H1 (cell line): ENCODE measurements around the gene CRISPLD2.

ENCODE experiments used
- JUN ChIP-seq: IDR thresholded peaks from 2 replicates; pipeline ENCODE4 v1.6.1; 2011; ENCODE audit warnings: low read depth, mild to moderate bottlenecking, improper control_type of control experiment, low read length
- MAFK ChIP-seq: IDR thresholded peaks from 2 replicates; pipeline ENCODE4 v1.6.1; 2012; ENCODE audit warnings: low read depth, mild to moderate bottlenecking, improper control_type of control experiment, low read length
- RAD21 ChIP-seq, 2 experiments: IDR thresholded peaks in 1 of 2; conservative IDR thresholded peaks in 1 of 2; 2 replicates each; pipeline ENCODE4 v1.6.1; 2011; ENCODE audit warnings: low read depth in 2 of 2, low read length in 2 of 2, improper control_type of control experiment in 1 of 2, inconsistent platforms in 1 of 2, mild to moderate bottlenecking in 1 of 2, moderate library complexity in 1 of 2
- TF ChIP-seq, protein P1 (sequence below), 3 experiments: IDR thresholded peaks; 1 replicate in 2 of 3; 2 replicates in 1 of 3; pipeline versions ENCODE4 v1.5.1 to v1.6.1; 2011; ENCODE audit warnings: low read length in 3 of 3, mild to moderate bottlenecking in 3 of 3, inconsistent platforms in 2 of 3, low read depth in 1 of 3, moderate library complexity in 1 of 3; ENCODE audit not compliant: insufficient read depth in 1 of 3; ENCODE audit errors: control extremely low read depth in 1 of 3
- TF ChIP-seq, protein P2 (sequence below): IDR thresholded peaks from 2 replicates; pipeline ENCODE4 v1.6.1; 2012; ENCODE audit warnings: low read length, inconsistent platforms

DNA sequence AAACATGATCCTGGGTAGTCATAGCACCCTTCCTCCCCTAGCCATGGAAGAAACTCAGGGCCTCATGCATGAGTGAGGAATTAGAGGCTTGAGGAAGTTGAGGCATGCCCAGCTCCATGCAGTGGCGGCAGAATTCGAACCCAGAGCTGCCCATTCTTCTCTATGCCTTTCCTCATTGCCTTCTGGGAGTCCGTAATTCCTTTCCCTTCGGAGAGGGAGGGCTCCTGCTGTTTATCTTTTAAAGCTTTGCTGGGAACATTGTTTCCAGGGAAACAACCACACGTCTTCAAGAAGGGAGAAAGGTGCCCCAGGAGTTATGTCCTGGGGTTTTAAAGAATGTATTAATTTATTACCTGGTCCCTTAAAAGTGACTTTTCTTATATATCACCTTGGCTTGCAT, 8.5 kb downstream of the CRISPLD2 start:
- no peak for TF ChIP-seq MAFK
- TF ChIP-seq, protein P1, sequence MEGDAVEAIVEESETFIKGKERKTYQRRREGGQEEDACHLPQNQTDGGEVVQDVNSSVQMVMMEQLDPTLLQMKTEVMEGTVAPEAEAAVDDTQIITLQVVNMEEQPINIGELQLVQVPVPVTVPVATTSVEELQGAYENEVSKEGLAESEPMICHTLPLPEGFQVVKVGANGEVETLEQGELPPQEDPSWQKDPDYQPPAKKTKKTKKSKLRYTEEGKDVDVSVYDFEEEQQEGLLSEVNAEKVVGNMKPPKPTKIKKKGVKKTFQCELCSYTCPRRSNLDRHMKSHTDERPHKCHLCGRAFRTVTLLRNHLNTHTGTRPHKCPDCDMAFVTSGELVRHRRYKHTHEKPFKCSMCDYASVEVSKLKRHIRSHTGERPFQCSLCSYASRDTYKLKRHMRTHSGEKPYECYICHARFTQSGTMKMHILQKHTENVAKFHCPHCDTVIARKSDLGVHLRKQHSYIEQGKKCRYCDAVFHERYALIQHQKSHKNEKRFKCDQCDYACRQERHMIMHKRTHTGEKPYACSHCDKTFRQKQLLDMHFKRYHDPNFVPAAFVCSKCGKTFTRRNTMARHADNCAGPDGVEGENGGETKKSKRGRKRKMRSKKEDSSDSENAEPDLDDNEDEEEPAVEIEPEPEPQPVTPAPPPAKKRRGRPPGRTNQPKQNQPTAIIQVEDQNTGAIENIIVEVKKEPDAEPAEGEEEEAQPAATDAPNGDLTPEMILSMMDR (IDR thresholded peaks at IDR 0.05; ENCODE audit: control extremely low read depth in 1 of 3, insufficient read depth in 1 of 3, low read depth in 1 of 3, low read length in 3 of 3) = no peak
- TF ChIP-seq, protein P2, sequence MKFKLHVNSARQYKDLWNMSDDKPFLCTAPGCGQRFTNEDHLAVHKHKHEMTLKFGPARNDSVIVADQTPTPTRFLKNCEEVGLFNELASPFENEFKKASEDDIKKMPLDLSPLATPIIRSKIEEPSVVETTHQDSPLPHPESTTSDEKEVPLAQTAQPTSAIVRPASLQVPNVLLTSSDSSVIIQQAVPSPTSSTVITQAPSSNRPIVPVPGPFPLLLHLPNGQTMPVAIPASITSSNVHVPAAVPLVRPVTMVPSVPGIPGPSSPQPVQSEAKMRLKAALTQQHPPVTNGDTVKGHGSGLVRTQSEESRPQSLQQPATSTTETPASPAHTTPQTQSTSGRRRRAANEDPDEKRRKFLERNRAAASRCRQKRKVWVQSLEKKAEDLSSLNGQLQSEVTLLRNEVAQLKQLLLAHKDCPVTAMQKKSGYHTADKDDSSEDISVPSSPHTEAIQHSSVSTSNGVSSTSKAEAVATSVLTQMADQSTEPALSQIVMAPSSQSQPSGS = no peak
- no peak for TF ChIP-seq JUN
- no peak for TF ChIP-seq RAD21 (IDR thresholded peaks at IDR 0.05 in 1 of 2, conservative IDR thresholded peaks at IDR 0.05 in 1 of 2; ENCODE audit: low read depth in 2 of 2, low read length in 2 of 2)
